Thyroid gland (tissue), 4 donors: Measurements from ENCODE around the gene CELF5.

Experiments
- CTCF ChIP-seq, 6 experiments: fragments of 200-600 bp in 3 of 6; fragments of 450-650 bp in 3 of 6; sonication (generic) in 3 of 6; IDR thresholded peaks; one replicate each; pipeline ENCODE4 v1.5.1; 2016 to 2019; ENCODE audit warnings: antibody characterized with exemption in 6 of 6, mild to moderate bottlenecking in 2 of 6, inconsistent platforms in 1 of 6, moderate library complexity in 1 of 6
- POLR2A ChIP-seq, 2 donors: fragments of 450-650 bp; IDR thresholded peaks; one replicate each; pipeline ENCODE4 v1.6.1; 2017; ENCODE audit warnings: antibody characterized with exemption in 2 of 2, mild to moderate bottlenecking in 2 of 2, moderate library complexity in 1 of 2

- no peak for TF ChIP-seq CTCF (IDR thresholded peaks at IDR 0.05)
- TF ChIP-seq POLR2A (IDR thresholded peaks at IDR 0.05): no peak
Measured at GRCh38 chr19:3233116-3233515, 8.7 kb downstream of the CELF5 start.
